Tibial nerve (tissue), 4 donors: ENCODE results near the gene CIZ1. TPM values are rescaled to one million over a fixed set of nuclear protein-coding genes. Genes with fewer than 3 reads are reported as not detected.
A peak's percentile ranks its signal among the peaks of the same experiment; 100 is the strongest.

Experiments used
- DNase-seq, 2 donors: peaks; one replicate each; pipeline ENCODE4 v3.0.0-alpha.2; 2019; ENCODE audit warnings: low spot score in 2 of 2
- H3K27ac ChIP-seq, 4 donors: fragments of 200-600 bp; sonication (generic) in 3 of 4; one replicate each; pipeline ENCODE4 v1.5.1; 2017 to 2019; ENCODE audit warnings: mild to moderate bottlenecking in 1 of 4
- H3K27me3 ChIP-seq, 2 donors: fragments of 200-600 bp; sonication (generic) in 1 of 2; one replicate each; pipeline versions ENCODE4 v1.5.1 to v1.6.0; 2017 to 2019
- H3K36me3 ChIP-seq, 3 donors: fragments of 200-600 bp; sonication (generic); one replicate each; pipeline ENCODE4 v1.5.1; 2018 to 2019
- H3K4me1 ChIP-seq, 4 donors: fragments of 200-600 bp; sonication (generic) in 3 of 4; one replicate each; pipeline ENCODE4 v1.5.1; 2017 to 2019
- H3K4me3 ChIP-seq, 4 donors: fragments of 200-600 bp; sonication (generic) in 3 of 4; one replicate each; pipeline ENCODE4 v1.5.1; 2017 to 2019; ENCODE audit warnings: mild to moderate bottlenecking in 1 of 4, moderate library complexity in 1 of 4
- H3K9me3 ChIP-seq, 4 donors: fragments of 200-600 bp; sonication (generic) in 3 of 4; one replicate each; pipeline ENCODE4 v1.5.1; 2017 to 2019
- EP300 ChIP-seq, 2 donors: sonication (generic); formaldehyde crosslinking; IDR thresholded peaks; one replicate each; pipeline ENCODE4 v1.6.1; 2017; ENCODE audit warnings: antibody characterized with exemption in 2 of 2, mild to moderate bottlenecking in 1 of 2
- POLR2A ChIP-seq, 2 donors: fragments of 450-650 bp; IDR thresholded peaks; one replicate each; pipeline ENCODE4 v1.6.1; 2017; ENCODE audit warnings: antibody characterized with exemption in 2 of 2, mild to moderate bottlenecking in 2 of 2, moderate library complexity in 2 of 2
- WGBS, 2 donors: methylation state at CpG; one replicate each; pipeline ENCODE4 v1.1.5; 2018; 5-methylcytosine and 5-hydroxymethylcytosine counted together
- total RNA-seq, 4 donors: library from RNA; depleted of rRNA; stranded (reverse); fragments of >200 nt; gene quantifications; one replicate each; pipeline ENCODE4 v1.1.0, GENCODE V29; 2016
- TF ChIP-seq, protein P1 (sequence below), 5 experiments: fragments of 200-600 bp in 3 of 5; fragments of 450-650 bp in 2 of 5; sonication (generic) in 3 of 5; IDR thresholded peaks; one replicate each; pipeline ENCODE4 v1.5.1; 2016 to 2019; ENCODE audit warnings: antibody characterized with exemption in 5 of 5, mild to moderate bottlenecking in 3 of 5, moderate library complexity in 2 of 5

Gene CIZ1
- total RNA-seq, 4 donors from 2014 or later = 59.4 to 99.3 (median 71.4) TPM

DNA sequence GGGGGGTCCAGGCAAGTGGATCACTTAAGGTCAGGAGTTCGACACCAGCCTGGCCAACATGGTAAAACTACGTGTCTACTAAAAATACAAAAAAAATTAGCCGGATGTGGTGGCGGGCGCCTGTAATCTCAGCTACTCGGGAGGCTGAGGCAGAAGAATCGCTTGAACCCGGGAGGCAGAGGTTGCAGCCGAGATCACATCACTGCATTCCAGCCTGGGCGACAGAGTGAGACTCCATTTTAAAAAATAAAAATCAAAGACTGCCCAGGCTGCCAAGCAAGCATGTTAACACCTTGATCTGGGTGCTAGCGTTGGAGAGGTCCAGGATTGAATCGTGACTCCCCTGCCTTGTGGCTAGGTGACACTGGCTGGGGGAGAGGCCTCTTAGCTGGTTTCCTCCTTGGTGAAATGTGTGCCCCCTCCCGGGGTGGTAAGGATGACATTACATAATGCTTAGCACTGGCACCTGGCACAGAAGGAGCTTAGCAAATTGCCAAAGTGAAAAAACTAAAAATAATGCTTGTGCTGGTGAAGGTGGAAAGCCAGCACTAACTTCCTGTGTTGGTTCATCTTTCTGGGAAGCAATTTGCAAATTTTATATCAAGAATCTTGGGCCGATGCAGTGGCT, 2.2 kb upstream of the CIZ1 start:
- Histone ChIP-seq H3K4me3 (no peak overlapping the region), H3K4me1 (peaks cover 0 to 28% (median 13%) of the 10 kb centered on the region in 4 donors), H3K27ac (peak overlapping the region in 3 of 4 donors; percentile 87 to 97 (median 90)), H3K27me3 (no peaks in the 10 kb centered on the region), H3K9me3 (no peaks in the 10 kb centered on the region), H3K36me3 (peaks cover 0 to 26% (median 0%) of the 10 kb centered on the region in 3 donors)
- no peak for DNase-seq
- TF ChIP-seq, protein P1, sequence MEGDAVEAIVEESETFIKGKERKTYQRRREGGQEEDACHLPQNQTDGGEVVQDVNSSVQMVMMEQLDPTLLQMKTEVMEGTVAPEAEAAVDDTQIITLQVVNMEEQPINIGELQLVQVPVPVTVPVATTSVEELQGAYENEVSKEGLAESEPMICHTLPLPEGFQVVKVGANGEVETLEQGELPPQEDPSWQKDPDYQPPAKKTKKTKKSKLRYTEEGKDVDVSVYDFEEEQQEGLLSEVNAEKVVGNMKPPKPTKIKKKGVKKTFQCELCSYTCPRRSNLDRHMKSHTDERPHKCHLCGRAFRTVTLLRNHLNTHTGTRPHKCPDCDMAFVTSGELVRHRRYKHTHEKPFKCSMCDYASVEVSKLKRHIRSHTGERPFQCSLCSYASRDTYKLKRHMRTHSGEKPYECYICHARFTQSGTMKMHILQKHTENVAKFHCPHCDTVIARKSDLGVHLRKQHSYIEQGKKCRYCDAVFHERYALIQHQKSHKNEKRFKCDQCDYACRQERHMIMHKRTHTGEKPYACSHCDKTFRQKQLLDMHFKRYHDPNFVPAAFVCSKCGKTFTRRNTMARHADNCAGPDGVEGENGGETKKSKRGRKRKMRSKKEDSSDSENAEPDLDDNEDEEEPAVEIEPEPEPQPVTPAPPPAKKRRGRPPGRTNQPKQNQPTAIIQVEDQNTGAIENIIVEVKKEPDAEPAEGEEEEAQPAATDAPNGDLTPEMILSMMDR (IDR thresholded peaks at IDR 0.05) = no peak
- TF ChIP-seq EP300 (IDR thresholded peaks at IDR 0.05) = no peak
- TF ChIP-seq POLR2A (IDR thresholded peaks at IDR 0.05) = no peak
- WGBS, 2 donors = 87 to 88% methylated on average over 14 of the region's 14 CpGs

DNA sequence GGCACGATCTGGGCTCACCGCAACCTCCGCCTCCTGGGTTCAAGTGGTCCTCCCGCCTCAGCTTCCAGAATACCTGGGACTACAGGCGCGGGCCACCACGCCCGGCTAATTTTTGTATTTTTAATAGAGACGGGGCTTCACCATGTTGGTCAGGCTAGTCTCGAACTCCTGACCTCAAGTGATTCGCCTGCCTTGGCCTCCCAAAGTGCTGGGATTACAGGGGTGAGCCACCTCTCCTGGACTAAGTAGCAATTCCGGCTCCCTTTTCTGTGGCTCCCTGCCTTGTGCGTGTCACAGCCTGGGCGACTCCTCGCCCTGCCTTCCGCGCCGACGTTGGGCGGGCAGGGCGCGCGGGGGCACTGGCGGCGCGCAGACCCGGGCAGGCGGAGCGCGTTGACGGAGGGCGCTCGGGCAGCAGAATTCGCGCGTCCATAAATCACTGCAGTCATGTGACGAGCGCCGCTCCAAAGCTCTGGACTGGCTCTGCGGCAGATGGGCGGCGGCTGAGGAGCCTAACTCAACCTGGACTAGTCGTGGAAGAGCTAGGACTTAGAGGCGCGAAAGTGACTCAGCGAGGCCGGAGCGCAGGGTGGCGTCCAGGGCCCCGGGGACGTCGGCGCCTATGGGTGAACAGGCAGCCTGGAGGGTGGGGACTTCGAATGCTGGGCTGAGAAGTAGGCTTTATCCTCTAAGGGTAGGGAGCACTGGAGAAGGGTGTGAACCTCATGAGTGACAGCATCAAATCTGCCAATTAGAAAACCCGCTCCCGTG, 1.4 kb upstream of the CIZ1 start:
- H3K4me3 ChIP-seq = peak overlapping the region; percentile 64 to 92 (median 87)
- no peaks in the 10 kb centered on the region for H3K9me3 ChIP-seq
- 29 to 41% methylated on average over 30 to 42 of the region's 56 CpGs for WGBS, 2 donors
- DNase-seq = peak; percentile 69 to 71
- H3K27ac ChIP-seq = peak overlapping the region; percentile 78 to 97 (median 88)
- H3K4me1 ChIP-seq = peaks cover 0 to 33% (median 13%) of the 10 kb centered on the region in 4 donors
- TF ChIP-seq POLR2A (IDR thresholded peaks at IDR 0.05) (peak in 1 of 2 donors; percentile 49), EP300 (IDR thresholded peaks at IDR 0.05) (peak in 1 of 2 donors; percentile 58)
- TF ChIP-seq, protein P1 (IDR thresholded peaks at IDR 0.05) = peak in 3 of 5 experiments; percentile 15 to 52 (median 46)
- no peaks in the 10 kb centered on the region for H3K27me3 ChIP-seq
- peaks cover 0 to 32% (median 0%) of the 10 kb centered on the region in 3 donors for H3K36me3 ChIP-seq

DNA sequence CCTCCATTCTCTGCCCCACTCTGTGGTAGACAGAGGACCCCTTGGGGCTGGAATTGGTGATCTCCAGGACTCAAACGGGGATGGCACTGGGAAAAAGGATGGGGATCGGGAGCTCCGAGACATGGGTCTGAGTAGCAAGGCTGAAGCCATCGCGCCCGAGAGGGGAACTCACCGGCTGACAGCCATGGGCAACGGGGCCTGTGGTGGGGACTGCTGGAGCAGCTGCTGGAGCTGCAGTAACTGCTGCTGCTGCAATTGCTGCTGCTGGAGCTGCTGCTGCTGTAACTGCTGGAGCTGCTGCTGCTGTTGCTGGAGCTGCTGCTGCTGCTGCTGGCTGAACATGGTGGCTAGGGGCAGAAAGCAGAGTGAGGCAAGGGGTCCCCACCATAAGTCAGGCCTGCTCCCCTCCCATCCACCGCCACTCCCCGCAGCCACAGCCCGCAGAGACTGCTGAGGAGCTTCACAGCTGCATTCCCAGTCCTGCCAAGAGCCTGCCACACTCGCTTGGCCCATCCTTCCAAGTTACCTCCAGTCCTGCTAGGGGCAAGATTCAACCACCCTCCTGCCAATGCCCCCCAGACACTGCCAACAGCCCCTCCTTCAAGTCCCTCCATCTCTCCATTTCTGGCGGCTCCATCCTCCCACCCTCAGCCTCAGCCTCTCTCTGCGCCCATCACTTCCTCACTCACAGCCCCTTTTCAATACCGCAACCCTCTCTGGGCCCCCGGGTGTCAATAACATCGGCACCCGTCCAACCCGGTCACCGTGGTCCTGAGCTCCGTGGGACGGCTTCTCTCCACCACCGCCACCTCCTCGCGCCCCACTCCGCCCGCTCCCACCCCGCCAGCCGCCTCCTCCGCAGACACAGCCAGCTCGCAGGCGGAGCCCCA, 611 bp downstream of the CIZ1 start:
- Histone ChIP-seq H3K27me3 (no peaks in the 10 kb centered on the region), H3K9me3 (no peaks in the 10 kb centered on the region), H3K4me3 (peak overlapping the region; percentile 64 to 92 (median 87)), H3K36me3 (peaks cover 0 to 43% (median 7%) of the 10 kb centered on the region in 3 donors), H3K27ac (peak overlapping the region; percentile 78 to 97 (median 88)), H3K4me1 (peaks cover 0 to 33% (median 13%) of the 10 kb centered on the region in 4 donors)
- DNase-seq = no peak
- TF ChIP-seq, protein P1 (IDR thresholded peaks at IDR 0.05) = no peak
- TF ChIP-seq EP300 (IDR thresholded peaks at IDR 0.05) (no peak), POLR2A (IDR thresholded peaks at IDR 0.05) (no peak)
- 18 to 20% methylated on average over 31 of the region's 32 CpGs for WGBS, 2 donors

DNA sequence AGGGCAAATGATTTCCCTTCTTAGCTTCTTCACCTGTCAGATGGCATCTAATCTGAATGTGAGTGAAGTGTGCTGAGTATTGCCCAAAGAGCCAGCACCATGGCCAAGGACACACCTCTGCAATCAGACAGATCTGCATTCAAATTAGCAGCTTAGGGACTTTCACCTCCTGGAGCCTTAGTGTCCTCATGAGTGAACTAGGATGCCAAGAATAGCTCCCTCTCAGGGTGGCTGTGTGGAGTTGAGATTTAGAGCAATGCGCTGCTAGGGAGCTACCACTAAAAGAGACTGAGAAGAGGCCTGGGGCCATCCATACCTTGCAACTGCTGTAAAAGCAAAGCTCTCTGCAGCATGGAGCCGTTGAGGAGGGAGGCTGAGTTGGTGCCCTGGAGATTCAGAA, 1.4 kb downstream of the CIZ1 start:
- H3K4me3 ChIP-seq = peak overlapping the region in 1 of 4 donors; percentile 86
- TF ChIP-seq POLR2A (IDR thresholded peaks at IDR 0.05) (no peak), EP300 (IDR thresholded peaks at IDR 0.05) (no peak)
- TF ChIP-seq, protein P1 (IDR thresholded peaks at IDR 0.05) = no peak
- no peak for DNase-seq
- no peaks in the 10 kb centered on the region for H3K9me3 ChIP-seq
- no peak overlapping the region for H3K27ac ChIP-seq
- H3K4me1 ChIP-seq = peaks cover 0 to 33% (median 13%) of the 10 kb centered on the region in 4 donors
- peaks cover 0 to 51% (median 7%) of the 10 kb centered on the region in 3 donors for H3K36me3 ChIP-seq
- H3K27me3 ChIP-seq = no peaks in the 10 kb centered on the region
- WGBS, 2 donors = 75 to 77% methylated on average over 2 of the region's 2 CpGs
